ENCODE measurements around the gene ETNPPL. TPM values are rescaled to one million over a fixed set of nuclear protein-coding genes. Genes with fewer than 3 reads are reported as not detected.

Gene ETNPPL
- total RNA-seq (2012; rRNA removed) = not detected in 2 replicates
- not detected in 2 replicates for polyA plus RNA-seq (2012; rRNA removed)
- not detected in 2 replicates for polyA plus RNA-seq (2012; cell fraction: cytosol; rRNA removed)
- polyA plus RNA-seq (2012; cell fraction: nucleus; rRNA removed; ENCODE audit: low replicate concordance) = not detected in 2 replicates
- Bru-seq, nascent RNA = not detected
- percentile 7 among the genes with signal in this experiment for BruChase-seq, experiment 1, labeled RNA remaining after a 6-hour chase
- not detected for BruChase-seq, experiment 2, labeled RNA remaining after a 2-hour chase
- long read RNA-seq = 0 reads

DNA sequence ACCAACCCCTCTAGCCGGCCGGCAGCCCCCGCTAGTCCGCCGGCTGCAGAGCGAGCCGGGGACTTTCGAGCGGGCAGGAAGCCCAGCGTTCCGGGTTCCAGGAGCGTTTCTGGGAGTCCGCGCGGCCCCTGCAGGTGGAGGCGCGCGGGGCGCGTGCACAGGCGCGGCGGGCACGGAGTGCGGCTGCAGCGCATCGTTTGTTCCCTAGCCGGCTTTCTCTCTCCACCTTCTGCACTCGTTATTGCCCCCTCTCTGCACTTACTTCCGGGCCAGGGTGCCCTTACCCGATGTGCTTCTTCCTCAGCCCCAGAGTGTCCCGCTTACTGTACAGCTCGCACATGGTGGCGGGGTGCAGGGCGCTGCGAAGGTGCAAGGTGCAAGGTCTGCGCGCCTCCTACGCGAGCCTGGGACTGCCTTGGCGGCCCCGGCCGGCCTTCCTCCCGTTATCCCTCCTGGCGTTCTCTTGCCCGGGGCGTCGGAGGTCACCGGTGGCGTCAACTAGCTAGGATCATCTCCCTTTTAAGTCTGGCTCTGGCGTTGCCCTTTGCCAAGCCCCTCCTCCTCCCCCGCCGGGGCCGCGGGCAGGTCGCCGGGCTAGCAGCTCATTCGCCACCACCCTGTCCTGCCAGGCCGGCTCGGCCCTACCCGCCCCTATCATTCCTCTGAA is at the start of gene ETNPPL:
TSS of gene ETNPPL (minus strand) at position 495 of the 667 bp plus-strand sequence. CDS start at position 340, 155 bp downstream.
- Histone ChIP-seq H3K36me3 (ENCODE audit: control insufficient read depth, insufficient read depth, low read length) (no peaks in the 10 kb centered on the region), H3K4me3 (ENCODE audit: insufficient read depth, low read depth, low read length) (peak within 1 kb of the TSS; percentile 43), H3K9ac (ENCODE audit: low read depth, low read length) (no peak within 1 kb of the TSS), H2AK9ac (replicated peaks; ENCODE audit: low read depth, low read length, poor library complexity) (no peak within 1 kb of the TSS), H3K18ac (ENCODE audit: low read depth, low read length) (no peak within 1 kb of the TSS), H2BK15ac (ENCODE audit: low read depth, low read length) (no peak within 1 kb of the TSS), H4K91ac (ENCODE audit: insufficient read depth, low read depth, low read length) (no peak within 1 kb of the TSS), H4K5ac (ENCODE audit: low read depth, low read length) (no peak within 1 kb of the TSS), H3K79me1 (ENCODE audit: low read depth in 1 of 2, low read length in 2 of 2) (no peaks in the 10 kb centered on the region), H3K9me1 (ENCODE audit: insufficient read depth, low read length) (no peaks in the 10 kb centered on the region), H2BK120ac (ENCODE audit: low read depth, low read length) (no peak within 1 kb of the TSS), H3K23ac (ENCODE audit: low read depth, low read length) (no peak within 1 kb of the TSS), H4K20me1 (ENCODE audit: insufficient read depth, low read length) (no peaks in the 10 kb centered on the region), H2AK5ac (ENCODE audit: low read depth, low read length) (no peak within 1 kb of the TSS), H3K4me2 (ENCODE audit: low read depth, low read length) (peak within 1 kb of the TSS; percentile 93), H3K4me1 (ENCODE audit: control insufficient read depth, insufficient read depth, low read length) (no peaks in the 10 kb centered on the region), H3K14ac (replicated peaks; ENCODE audit: low read depth, low read length) (no peak within 1 kb of the TSS), H2BK20ac (ENCODE audit: low read depth, low read length) (no peak within 1 kb of the TSS), H3K4ac (ENCODE audit: low read depth, low read length) (no peak within 1 kb of the TSS), H2AFZ (replicated peaks; ENCODE audit: low read length, poor library complexity) (peak within 1 kb of the TSS; percentile 79), H4K8ac (ENCODE audit: low read depth in 2 of 2, low read length in 2 of 2) (no peak within 1 kb of the TSS), H2BK5ac (ENCODE audit: low read depth, low read length, poor library complexity, severe bottlenecking) (no peak within 1 kb of the TSS), H3K56ac (ENCODE audit: extremely low read depth, insufficient read depth, low read length) (no peak within 1 kb of the TSS), H3K27me3 (ENCODE audit: control insufficient read depth, insufficient read depth, low read length) (peaks cover 21% of the 10 kb centered on the region), H3K27ac (ENCODE audit: insufficient read depth, low read length) (no peak within 1 kb of the TSS), H3K9me3 (ENCODE audit: control insufficient read depth, insufficient read depth, low read length) (no peaks in the 10 kb centered on the region)
- in situ Hi-C loops (cut with MboI; ENCODE audit: low sequenced_read_pairs) (no loop called here), intact Hi-C loops (cut with micrococcal nuclease) (no loop called here), dilution Hi-C loops (cut with HindIII; ENCODE audit: low sequenced_read_pairs, unreplicated experiment) (no loop called here)
- ChIA-PET POLR2A (ENCODE audit: unreplicated experiment) (no interaction called here), CTCF (interaction anchor here (0.6 kb wide), 1 partner anchor 13 kb away, joined by 3 read pairs; no protein-coding TSS in a partner anchor)
- no peak for DNase-seq
- WGBS, 2 experiments (ENCODE audit: extremely low coverage in 2 of 2, insufficient read length in 1 of 2) = 2% methylated on average over 14 of the region's 61 CpGs; no CpG with 5 or more reads in 1 of the 2 experiments
- ATAC-seq (ENCODE audit: low read depth) = peak; percentile 78
- TF ChIP-seq MXI1 (IDR thresholded peaks at IDR 0.05; ENCODE audit: borderline replicate concordance, low read depth, low read length) = no peak
- no peak for TF ChIP-seq SMC3 (IDR thresholded peaks at IDR 0.05; ENCODE audit: low read depth, low read length)
- no peak for TF ChIP-seq NFE2L2 (IDR thresholded peaks at IDR 0.05; ENCODE audit: low read depth, low read length)
- no TSS peak for BruUV-seq (replicated peaks)
